Sigmoid colon (tissue), 3 donors: Measurements from ENCODE around the gene CLTC.

Experiments
- CTCF ChIP-seq, 4 experiments: fragments of 450-650 bp in 3 of 4; fragments of 200-600 bp in 1 of 4; IDR thresholded peaks; one replicate each; pipeline ENCODE4 v1.5.1; 2016 to 2019; ENCODE audit warnings: antibody characterized with exemption in 4 of 4, mild to moderate bottlenecking in 3 of 4, moderate library complexity in 2 of 4
- POLR2A ChIP-seq, 2 donors: fragments of 450-650 bp; IDR thresholded peaks; one replicate each; pipeline ENCODE4 v1.6.1; 2016; ENCODE audit warnings: antibody characterized with exemption in 2 of 2, mild to moderate bottlenecking in 2 of 2, moderate library complexity in 2 of 2

- no peak for TF ChIP-seq CTCF (IDR thresholded peaks at IDR 0.05)
- TF ChIP-seq POLR2A (IDR thresholded peaks at IDR 0.05) = no peak
These were observed 8.2 kb upstream of the CLTC start for GRCh38 chr17:59611503-59611902.
